ENCODE results near the gene TBC1D14.

The TBC1D14 gene

DNA sequence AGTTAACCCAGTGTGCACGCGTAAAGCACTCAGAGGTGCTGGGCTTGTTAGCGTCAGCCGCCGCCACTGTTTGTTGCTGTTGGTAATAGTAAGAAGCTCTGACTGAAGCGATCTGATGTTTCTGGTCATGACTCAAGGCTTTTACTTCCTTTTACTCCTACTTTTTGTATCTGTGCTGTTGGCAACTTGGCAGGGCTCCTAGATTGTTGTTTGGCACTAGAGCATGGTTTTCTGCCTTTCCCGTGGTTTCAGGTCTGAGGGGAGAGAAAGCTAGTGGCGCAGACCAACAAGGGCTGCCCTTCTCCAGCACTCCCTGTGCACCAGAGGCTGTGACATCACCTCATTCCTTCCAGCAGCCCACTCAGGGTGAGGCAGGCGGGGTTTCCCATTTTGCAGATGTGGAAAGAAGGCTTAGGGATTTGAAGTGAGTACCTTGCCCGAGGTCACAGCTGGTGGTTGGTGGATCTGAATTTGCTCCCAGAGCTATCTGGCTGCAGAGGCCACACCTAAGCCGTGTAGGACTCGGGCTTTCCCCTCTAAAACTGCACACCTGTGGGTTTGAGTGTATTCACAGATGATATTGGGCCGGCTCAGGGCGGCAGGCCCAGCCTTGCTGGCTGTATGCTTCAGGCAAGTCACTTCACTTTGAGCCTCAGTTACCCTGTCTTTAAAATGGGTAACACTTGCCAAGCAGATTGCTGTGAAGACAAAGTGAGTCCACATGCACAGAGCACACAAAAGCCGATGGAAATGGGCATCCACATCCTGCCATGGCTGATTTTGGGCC lies 82.3 kb downstream of the TBC1D14 start:
- Histone ChIP-seq H3K9ac (ENCODE audit: low read depth, low read length, poor library complexity, severe bottlenecking) (no peak overlapping the region), H3K79me2 (ENCODE audit: insufficient read depth, low read length) (peaks cover 45% of the 10 kb centered on the region), H4K20me1 (ENCODE audit: insufficient read depth, low read length, poor library complexity, severe bottlenecking) (peaks cover 20% of the 10 kb centered on the region), H3K4me3 (ENCODE audit: low read length, poor library complexity, severe bottlenecking) (no peak overlapping the region), H3K4me2 (ENCODE audit: low read depth, low read length, poor library complexity, severe bottlenecking) (no peak overlapping the region), H3K27me3 (ENCODE audit: insufficient read depth, low read length, poor library complexity, severe bottlenecking) (no peaks in the 10 kb centered on the region), H2AFZ (ENCODE audit: low read length) (no peak overlapping the region), H3K4me1 (ENCODE audit: insufficient read depth, low read length, poor library complexity, severe bottlenecking) (peaks cover 23% of the 10 kb centered on the region), H3K9me3 (ENCODE audit: insufficient read depth, low read depth, low read length) (no peaks in the 10 kb centered on the region), H3K36me3 (ENCODE audit: insufficient read depth, low read length) (peaks cover 15% of the 10 kb centered on the region; the same call in 1 of the 2 replicates), H3K9me2 (replicated peaks; ENCODE audit: low read depth, low read length) (no peaks in the 10 kb centered on the region), H3F3A (ENCODE audit: low read depth) (no peaks in the 10 kb centered on the region)
- TF ChIP-seq EZH2phosphoT487 (IDR thresholded peaks at IDR 0.05; ENCODE audit: borderline replicate concordance), result no peak
- TF ChIP-seq, protein P1, sequence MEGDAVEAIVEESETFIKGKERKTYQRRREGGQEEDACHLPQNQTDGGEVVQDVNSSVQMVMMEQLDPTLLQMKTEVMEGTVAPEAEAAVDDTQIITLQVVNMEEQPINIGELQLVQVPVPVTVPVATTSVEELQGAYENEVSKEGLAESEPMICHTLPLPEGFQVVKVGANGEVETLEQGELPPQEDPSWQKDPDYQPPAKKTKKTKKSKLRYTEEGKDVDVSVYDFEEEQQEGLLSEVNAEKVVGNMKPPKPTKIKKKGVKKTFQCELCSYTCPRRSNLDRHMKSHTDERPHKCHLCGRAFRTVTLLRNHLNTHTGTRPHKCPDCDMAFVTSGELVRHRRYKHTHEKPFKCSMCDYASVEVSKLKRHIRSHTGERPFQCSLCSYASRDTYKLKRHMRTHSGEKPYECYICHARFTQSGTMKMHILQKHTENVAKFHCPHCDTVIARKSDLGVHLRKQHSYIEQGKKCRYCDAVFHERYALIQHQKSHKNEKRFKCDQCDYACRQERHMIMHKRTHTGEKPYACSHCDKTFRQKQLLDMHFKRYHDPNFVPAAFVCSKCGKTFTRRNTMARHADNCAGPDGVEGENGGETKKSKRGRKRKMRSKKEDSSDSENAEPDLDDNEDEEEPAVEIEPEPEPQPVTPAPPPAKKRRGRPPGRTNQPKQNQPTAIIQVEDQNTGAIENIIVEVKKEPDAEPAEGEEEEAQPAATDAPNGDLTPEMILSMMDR (conservative IDR thresholded peaks at IDR 0.05; ENCODE audit: low read length), result no peak

DNA sequence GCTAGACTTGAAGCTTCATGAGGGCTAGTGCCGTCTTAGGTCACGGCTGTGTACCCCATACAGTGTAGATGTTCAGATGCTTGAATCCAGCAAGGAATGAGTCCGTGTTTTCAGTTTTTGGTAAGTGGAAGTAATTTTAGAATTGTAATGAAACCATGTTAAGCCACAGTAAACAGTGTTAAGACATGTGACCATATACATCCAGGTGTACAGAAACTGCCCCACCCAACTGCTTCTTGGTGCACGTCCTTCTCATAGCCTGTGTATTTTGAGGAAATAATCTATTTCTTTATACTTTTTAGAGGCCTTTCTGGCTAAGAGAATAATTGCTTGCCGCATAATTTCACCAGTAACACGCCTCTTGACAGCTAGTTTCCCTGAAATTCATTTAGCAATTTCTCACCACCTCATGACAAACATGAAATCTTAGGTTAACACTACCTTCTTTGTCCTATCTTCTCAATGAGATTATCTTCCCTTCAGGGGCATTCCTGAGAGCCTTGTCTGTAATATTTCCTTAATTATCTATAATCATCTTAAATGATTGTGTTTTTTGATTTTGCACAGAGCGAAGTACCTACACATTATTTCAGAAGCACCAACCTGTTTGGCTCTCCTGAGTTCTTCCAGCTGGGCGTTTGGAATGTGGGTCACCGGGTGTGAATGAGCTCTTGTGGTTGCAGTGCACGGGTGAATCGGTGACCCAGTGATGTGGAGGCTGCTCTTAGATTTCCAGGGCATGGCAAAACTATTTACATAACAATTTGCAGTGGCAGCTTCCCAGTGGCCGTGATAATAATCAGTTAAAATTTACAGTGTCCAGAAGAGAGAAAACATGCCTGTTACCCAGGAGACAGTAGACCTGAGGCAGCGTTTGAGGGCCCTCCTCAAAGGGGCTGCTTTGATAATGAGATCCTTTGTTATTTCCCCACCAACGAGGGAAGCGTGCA lies 83.4 kb downstream of the TBC1D14 start:
- Histone ChIP-seq H3K4me1 (ENCODE audit: insufficient read depth, low read length, poor library complexity, severe bottlenecking) (peaks cover 15% of the 10 kb centered on the region), H3K4me2 (ENCODE audit: low read depth, low read length, poor library complexity, severe bottlenecking) (no peak overlapping the region)

DNA sequence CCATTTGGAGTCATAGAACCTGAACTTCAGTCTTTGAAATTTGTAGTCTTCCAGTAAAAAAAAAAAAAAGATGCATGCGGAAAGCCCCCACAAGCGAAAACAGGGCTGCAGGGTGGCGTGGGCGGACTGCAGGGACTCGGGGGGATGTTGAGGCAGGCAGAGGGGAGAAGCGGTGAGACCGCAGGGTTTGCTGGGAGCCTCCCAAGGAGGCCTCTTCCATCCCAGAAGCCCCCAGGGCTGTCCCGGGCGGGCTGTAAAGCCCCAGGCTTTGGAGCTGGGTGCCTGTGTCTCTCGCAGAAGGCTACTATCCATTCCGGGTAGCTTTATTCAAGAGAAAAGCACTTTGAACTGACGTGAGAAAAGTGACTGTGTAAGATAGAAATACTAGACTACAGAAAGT lies 86.9 kb downstream of the TBC1D14 start:
- Histone ChIP-seq H3K4me2 (ENCODE audit: low read depth, low read length, poor library complexity, severe bottlenecking) (no peak overlapping the region), H3K36me3 (ENCODE audit: insufficient read depth, low read length) (peaks cover 45% of the 10 kb centered on the region; the same call in 1 of the 2 replicates), H3K9me2 (replicated peaks; ENCODE audit: low read depth, low read length) (no peaks in the 10 kb centered on the region), H2AFZ (ENCODE audit: low read length) (no peak overlapping the region), H3K4me1 (ENCODE audit: insufficient read depth, low read length, poor library complexity, severe bottlenecking) (peaks cover 2% of the 10 kb centered on the region), H4K20me1 (ENCODE audit: insufficient read depth, low read length, poor library complexity, severe bottlenecking) (peaks cover 8% of the 10 kb centered on the region), H3K9me3 (ENCODE audit: insufficient read depth, low read depth, low read length) (no peaks in the 10 kb centered on the region), H3K9ac (ENCODE audit: low read depth, low read length, poor library complexity, severe bottlenecking) (no peak overlapping the region), H3K79me2 (ENCODE audit: insufficient read depth, low read length) (peaks cover 5% of the 10 kb centered on the region; the same call in 1 of the 2 replicates), H3K27me3 (ENCODE audit: insufficient read depth, low read length, poor library complexity, severe bottlenecking) (no peaks in the 10 kb centered on the region), H3F3A (ENCODE audit: low read depth) (no peaks in the 10 kb centered on the region), H3K4me3 (ENCODE audit: low read length, poor library complexity, severe bottlenecking) (no peak overlapping the region)
- no peak for TF ChIP-seq EZH2phosphoT487 (IDR thresholded peaks at IDR 0.05; ENCODE audit: borderline replicate concordance)
- TF ChIP-seq, protein P1 (conservative IDR thresholded peaks at IDR 0.05; ENCODE audit: low read length), result no peak

More for the DNA sequence above, 83.4 kb downstream of the TBC1D14 start:
- H3K9me3 ChIP-seq (ENCODE audit: insufficient read depth, low read depth, low read length), result no peaks in the 10 kb centered on the region
- H4K20me1 ChIP-seq (ENCODE audit: insufficient read depth, low read length, poor library complexity, severe bottlenecking), result peaks cover 16% of the 10 kb centered on the region
- no peak overlapping the region for H3K4me3 ChIP-seq (ENCODE audit: low read length, poor library complexity, severe bottlenecking)
- no peaks in the 10 kb centered on the region for H3K27me3 ChIP-seq (ENCODE audit: insufficient read depth, low read length, poor library complexity, severe bottlenecking)
- H2AFZ ChIP-seq (ENCODE audit: low read length), result no peak overlapping the region
- TF ChIP-seq, protein P1 (conservative IDR thresholded peaks at IDR 0.05; ENCODE audit: low read length), result no peak
- TF ChIP-seq EZH2phosphoT487 (IDR thresholded peaks at IDR 0.05; ENCODE audit: borderline replicate concordance), result no peak
- peaks cover 36% of the 10 kb centered on the region for H3K79me2 ChIP-seq (ENCODE audit: insufficient read depth, low read length)
- no peaks in the 10 kb centered on the region for H3K9me2 ChIP-seq (replicated peaks; ENCODE audit: low read depth, low read length)
- no peak overlapping the region for H3K9ac ChIP-seq (ENCODE audit: low read depth, low read length, poor library complexity, severe bottlenecking)
- H3F3A ChIP-seq (ENCODE audit: low read depth), result no peaks in the 10 kb centered on the region
- peaks cover 18% of the 10 kb centered on the region; the same call in 1 of the 2 replicates for H3K36me3 ChIP-seq (ENCODE audit: insufficient read depth, low read length)

Measured in Loucy (cell line).